MM.1S (cell line): ENCODE data around the gene UBE2E2.

Experiments used
- CTCF ChIP-seq: fragments of 300-600 bp; sonication (generic); IDR thresholded peaks from 2 replicates; pipeline ENCODE4 v1.5.1; 2016; ENCODE audit warnings: antibody characterized with exemption, low read length, mixed read lengths
- EZH2 ChIP-seq: fragments of 300-600 bp; sonication (generic); optimal IDR thresholded peaks from 2 replicates; pipeline ENCODE3; 2017; ENCODE audit warnings: low read depth, mild to moderate bottlenecking, antibody characterized with exemption, low read length, mixed read lengths
- EZH2phosphoT487 ChIP-seq: fragments of 300-600 bp; sonication (generic); IDR thresholded peaks from 2 replicates; pipeline ENCODE4 v1.6.1; 2018; ENCODE audit warnings: antibody characterized with exemption, low read length

- TF ChIP-seq CTCF, result no peak
- TF ChIP-seq EZH2, result no peak
- TF ChIP-seq EZH2phosphoT487, result no peak
Measured at GRCh38 chr3:23550402-23550801, 347.3 kb downstream of the UBE2E2 start.
